Putamen (tissue), 1 donor: Measurements from ENCODE around the gene MXD3.
"Not testable (repeated sequence)": the region's sequence is repeated elsewhere in the genome, so short reads cannot be mapped to it uniquely, and the experiment has no call there.

ENCODE experiments used
- DNase-seq: peaks from one replicate; pipeline ENCODE4 v3.0.0-alpha.2; 2016; ENCODE audit warnings: low spot score

The MXD3 gene

DNA sequence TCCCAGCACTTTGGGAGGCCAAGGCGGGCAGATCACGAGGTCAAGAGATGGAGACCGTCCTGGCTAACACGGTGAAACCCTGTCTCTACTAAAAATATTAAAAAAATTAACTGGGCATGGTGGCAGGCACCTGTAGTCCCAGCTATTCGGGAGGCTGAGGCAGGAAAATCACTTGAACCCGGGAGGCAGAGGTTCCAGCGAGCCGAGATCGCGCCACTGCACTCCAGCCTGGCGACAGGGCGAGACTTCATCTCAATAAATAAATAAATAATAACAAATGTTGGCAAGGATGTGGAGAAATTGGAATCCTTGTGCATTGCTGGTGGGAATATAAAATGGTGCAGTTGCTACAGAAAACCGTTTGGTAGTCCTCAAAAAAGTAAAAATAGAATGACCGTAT is 31.3 kb upstream of the MXD3 start:
- not testable (repeated sequence) for DNase-seq

DNA sequence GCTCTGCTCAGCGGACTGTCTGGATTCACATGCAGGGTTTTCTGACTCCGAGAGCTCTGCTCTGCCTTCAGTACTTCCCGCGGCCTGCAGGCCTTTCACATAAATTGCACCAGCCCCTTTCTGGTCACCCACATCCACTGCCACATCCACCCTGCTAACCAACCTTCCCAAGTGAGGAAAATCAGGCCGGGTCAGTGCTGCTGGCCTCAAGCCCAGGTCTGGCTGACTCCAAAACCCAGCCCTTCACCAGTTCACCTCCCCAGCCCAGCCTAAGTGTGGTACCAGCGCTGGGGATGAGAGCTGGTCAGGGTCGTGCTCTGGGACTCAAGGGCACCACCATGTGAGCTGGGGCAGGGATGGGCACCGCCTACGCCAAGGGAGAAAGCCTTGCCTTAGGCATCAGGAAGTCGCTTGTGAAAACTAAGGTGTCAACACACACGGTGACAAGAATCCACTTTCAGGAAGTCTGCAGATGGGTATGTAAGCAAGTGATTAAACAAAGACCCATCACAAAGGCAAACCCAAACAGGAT is 27.5 kb upstream of the MXD3 start:
- no peak for DNase-seq

DNA sequence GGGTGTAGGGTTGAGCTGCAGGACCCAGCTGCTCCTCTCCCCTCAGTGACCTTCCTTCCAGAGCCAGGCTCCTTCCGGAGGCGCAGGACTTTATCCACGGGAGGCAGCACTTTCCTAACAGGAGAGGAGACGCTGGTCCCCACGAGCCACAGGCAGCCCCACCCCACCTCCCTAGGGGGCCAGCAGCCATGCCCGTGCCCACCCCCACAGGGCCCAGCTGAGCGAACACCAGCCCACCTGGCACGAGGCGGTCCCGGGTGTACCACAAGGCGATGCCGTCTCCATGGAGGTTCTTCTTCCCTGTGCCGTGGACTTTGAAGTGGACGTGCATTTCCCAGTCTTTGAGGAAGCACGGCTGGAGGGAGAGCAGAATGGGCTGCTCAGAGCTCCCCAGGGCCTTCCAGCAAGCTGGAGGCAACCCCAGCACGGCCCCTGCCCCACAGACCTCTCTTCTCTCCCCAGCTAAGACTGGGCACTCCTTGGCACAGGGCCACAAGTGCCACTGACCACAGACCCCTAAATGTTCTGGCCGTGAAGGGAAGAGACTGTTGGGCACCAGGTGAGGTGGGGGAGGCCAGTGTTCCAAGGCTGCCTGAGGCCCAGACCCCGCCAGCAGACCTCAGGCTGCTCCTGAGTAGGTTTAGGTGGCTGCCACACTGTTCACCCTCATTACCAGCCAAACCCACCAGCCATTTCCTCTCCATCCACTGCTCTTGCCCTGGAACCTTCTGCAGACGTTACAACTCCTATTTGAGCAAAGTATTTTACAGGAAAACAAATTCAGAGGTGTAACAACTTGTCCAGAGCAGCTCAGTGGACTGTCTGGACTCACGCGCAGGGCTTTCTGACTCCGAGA is 26.8 kb upstream of the MXD3 start:
- no peak for DNase-seq

DNA sequence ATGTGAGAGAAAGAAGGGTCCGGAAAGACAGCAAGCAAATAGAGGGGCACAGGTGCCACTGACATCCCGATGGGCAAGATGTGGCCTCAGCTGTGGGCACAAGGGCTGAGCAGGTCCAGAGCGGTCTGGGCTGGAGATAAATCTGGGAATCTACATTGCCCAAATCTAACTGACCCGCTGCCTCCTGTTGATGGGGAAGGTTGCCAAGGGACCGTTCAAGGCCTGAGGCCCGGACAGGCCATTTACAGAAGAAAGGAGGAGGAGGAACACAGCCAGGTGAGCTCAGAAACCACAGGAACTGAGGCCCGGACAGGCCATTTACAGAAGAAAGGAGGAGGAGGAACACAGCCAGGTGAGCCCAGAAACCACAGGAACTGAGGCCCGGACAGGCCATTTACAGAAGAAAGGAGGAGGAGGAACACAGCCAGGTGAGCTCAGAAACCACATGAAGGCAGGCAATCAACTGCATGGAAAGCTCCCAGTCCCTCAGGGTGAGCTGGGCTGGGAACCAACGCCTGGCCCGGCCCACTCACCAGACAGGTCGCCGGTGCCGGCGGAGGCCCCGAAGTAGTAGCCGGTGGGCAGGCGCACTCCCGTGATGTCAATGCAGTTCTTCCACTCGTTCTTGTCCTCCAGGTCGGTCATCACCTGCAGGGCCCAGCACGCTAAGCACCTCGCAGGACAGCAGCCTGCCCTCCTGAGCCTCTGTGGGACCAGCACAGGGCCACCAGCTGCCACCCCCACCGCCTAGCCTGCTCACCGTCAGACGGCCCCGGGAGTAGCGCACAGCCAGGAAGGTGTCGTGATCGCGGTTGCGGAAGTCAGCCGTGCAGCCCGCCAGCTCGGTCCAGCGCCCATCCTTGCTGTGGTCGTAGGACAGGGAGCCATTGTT is 25.2 kb upstream of the MXD3 start:
- DNase-seq: no peak

DNA sequence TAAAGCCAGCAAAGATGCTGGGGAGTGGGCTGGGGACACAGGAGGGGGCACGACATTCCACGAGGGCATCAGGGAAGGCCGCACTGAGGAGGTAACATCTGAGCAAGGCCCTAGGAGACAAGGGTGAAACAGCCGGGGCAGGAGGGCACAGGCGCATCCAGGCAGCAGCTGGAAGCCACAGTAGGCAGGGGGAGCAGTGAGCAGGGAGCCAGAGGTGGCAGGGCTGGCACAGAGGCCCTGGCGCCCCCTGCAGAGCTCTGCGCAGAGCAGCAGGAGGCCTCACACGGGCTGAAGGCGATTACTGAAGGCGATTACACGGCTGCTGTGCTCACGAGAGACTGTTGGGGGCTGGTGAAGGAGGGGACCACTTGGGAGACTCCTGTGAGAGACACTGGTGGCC is 24.4 kb upstream of the MXD3 start:
- DNase-seq: no peak

DNA sequence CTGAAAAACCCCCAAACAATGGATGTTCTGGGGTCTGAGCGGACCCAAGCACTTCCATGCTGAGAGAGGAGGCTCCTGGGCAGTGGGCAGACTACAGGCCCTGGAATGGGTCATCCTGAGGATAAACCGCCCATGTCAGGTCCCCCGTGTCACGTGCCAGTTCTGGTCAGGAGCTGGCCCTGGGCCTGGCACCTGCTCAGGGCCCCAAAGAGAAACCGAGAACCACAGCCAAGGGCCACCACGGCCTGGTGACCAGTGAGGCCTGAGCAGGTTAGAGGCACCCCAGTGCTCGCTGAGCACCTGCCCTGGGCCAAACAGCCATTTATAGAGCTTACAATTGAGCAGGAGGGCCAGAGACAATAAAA is 24.0 kb upstream of the MXD3 start:
- no peak for DNase-seq

DNA sequence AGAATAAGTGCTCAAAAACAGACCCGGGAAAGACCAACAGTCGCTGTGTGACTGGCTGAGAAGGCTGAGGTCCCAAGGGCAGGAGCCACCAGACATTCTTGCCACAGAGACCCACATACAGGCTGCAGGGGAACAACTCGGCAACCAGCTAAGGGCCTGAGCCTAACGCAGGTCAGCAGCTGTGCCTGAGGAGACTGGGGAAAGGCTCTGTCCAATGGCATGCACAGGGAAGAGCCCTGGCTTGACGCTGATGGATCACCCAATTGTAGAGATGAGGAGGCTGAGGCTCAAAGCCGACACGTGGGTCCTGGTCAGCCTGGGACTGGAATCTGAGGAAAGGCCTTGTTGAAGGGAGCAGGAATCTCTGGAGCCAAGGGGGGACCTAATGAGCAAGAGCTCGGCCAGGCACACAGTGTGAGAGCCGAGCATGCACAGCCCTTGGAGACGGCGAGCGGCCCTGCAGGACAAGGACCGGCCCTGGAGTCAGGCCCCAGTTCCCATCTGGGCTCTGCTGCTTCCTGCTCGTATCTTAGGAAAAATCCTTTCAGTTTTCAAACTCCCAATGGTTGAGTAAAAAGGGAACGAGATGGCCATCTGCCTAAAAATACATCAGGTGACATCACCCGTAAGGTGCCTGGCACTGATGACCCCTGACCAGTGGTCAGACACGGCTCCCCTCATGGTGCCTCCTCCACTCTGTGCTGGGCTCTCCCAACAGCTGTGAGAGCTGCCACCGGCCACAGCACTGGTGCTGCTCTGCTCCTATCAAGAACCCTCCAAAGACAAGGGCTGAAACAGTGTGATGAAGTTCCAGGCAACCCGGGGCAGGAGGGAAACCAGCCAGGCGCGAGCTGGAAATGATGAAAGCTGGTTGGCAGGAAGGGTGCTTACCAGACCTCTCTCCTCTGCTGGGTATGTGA is 23.3 kb upstream of the MXD3 start:
- no peak for DNase-seq

DNA sequence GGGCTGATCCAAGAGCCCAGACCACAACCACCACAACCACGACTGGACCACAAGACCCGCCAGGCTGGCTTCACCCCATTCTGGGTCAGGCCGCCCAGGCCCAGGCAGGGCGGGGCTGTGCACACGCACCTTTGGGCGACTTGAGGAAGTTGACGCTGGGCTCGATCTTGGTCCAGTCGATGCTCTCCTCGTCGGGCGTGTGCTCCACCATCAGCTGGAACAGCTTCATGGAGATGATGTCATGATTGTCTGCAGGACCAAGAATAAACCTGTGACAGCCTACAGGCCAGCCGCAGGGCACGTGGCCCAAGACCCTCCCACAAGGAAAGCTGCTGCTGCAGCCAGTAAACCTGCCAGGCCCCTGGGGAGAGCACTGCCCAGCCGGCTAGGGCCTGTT is 22.5 kb upstream of the MXD3 start:
- DNase-seq: no peak

DNA sequence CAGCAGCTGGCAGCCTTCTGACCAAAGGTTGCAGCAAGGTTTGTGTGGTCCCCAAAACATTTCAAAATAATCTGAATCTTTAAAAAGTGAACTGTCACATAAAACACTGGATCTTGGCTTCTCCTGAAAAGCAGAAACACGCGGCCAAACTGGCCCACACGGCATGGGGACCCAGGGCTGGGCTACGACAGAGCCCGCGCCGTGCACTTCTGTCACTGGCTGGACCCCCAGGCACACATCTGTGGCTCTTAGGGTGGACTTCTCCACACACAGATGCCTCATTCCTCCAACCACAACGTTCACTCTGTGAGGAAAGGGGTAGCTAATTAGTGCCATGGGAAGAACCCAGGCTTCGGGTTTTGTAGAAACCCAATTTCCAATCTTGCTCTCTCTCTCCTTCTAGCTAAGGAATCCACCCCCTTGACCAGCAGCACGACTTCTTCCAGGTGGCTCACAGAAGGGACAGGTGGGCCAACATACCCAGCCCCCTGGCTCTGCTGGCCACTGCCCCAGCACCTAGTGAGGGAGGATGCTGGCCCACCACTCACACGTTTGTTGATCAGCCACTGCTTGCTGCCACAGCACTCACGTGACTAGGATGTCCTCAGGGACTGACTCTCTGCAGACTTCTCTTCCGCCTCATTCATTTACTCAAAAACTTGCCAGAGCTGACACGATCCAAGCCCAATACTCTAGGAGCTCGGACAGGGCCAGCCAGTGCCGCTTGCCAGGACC is 21.9 kb upstream of the MXD3 start:
- no peak for DNase-seq

DNA sequence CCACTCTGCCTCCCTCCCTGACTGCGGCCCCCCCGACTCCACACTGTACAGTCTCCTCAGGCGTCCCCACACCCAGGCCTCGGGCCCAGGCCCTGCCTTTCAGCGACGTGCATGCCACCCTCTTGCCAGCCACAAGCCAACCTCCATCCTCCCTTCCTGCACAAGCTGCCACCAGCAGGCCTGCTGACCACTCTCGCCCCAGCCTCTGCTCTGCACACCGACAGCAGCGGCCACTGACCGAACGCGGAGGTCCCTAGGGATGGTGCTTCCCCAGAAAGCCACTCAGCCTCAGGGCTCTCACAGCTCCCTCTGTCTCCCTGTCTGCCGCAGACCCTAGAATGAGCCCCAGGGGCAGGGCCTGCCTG is 21.2 kb upstream of the MXD3 start:
- no peak for DNase-seq

DNA sequence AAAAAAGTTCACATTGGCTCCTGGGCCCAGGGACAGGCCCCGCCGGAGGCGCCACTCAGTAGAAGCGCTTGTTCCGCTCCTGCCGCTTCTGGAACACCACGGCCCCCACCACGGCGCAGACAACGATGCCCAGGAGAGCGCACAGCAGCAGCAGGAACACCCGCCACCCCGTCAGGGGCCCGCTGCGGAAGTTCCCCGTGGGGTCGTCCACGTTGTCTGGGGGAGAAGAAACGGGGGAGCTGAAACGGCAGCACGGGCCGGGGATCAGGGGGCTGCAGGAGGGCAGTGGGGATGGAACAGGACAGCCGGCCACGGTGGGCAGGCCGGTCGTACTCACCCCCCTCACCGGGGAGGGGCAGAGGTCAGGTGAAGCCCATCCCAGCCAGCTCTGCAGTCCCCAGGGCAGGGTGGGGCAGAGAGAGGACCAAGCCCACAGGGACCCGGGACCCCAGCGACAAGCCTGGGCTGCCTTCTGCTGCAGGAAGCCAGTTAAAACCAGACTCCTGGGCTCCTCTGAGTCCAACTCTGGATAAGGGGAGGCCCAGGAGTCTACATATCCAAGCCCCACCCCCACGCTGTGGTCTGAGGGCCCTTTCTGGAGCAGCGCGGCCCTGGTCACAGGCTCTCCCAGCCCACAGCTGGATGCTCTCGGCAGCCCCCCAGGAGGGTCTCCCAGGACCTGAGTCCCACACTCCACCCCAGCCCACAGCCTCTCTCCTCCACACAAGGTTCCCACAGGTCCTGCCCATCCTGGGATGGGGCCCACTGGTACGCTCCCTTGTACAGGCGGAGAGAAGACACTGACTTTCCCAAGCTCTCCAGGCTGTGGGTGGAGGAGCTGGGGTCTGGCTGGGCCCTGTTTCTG is 20.6 kb upstream of the MXD3 start:
- no peak for DNase-seq

DNA sequence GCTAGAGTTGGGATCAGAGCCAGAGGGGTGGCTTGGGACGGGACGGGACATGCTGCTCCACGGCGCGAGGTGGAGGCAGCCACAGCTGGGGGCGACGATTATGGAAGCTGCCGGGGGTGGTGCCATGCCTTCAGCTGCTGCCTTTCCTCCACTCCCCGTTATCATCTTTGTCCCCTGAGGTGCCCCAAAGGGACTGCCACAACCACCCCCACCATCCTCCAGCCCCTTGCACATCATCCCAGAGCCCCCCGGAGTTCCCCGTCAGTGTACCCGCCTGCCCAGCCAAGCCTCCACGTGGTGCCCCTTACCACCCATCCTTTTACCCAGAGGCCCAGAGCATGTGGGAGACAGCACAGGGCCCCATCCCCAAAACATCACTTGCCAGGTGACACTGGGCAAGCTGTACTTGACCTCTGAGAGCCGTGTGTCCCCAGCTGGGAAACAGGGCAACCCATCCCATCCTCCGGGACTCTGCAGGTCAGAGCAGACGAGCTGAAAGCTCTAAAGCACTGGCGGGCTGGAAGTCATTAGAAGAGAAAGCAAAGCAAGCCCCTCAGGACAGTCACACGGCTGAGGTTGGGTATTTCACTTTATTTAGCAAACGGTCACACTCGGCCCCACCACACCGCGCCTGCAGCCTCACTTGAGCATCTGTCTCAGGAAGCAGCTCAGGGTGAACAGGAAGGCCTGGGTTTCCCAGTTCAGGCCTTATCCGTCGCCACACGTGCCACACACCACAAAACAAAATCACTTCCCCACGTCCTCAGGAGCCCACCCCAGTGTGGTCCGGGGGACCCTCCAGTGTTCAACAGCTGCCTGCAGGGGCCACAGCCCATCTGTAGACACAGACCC is 19.5 kb upstream of the MXD3 start:
- DNase-seq: no peak

DNA sequence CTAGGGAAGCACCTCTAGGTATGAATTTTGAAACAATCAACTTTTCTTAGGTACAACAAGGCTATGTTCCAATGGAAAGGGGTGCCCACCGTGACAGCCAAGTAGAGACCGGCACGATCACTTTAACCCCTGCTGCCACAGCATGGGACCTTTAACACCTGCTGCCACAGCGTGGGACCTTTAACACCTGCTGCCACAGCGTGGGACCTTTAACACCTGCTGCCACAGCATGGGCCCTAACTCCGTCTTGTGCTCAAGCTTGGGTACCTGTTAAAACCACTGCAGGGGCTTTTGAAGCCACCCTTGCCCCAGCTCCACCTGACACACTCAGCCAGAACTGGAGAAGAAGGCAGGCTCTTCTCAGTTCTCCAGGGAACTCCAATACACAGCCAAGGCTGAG is 18.2 kb upstream of the MXD3 start:
- DNase-seq: no peak

DNA sequence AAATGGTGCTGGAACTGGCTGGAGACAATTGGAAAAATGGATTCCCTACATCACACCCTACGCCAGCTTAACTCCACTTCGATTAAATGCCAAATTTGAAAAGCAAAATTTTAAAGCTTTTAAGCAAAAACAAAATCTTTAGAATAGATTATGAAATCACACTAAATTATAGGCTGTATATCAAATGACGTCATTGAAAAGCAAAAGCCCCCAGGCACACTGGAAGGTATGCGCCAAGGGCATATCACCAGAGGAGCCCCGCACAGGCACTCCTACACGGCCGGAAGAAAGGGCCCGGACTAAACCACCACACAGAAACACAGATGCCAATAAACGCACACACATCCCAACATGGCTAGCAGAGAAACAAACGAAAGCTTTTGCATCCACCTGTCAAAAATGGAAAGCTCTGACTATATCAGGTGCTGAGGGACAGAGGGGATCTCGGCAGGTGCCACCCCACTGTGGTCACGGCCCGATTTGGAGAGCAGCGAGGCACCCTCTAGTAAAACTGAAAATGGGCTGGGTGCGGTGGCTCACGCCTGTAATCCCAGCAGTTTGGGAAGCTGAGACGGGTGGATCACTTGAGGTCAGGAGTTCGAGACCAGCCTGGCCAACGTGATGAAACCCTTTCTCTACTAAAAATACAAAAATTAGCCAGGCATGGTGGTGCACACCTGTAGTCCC is 17.0 kb upstream of the MXD3 start:
- DNase-seq: no peak

DNA sequence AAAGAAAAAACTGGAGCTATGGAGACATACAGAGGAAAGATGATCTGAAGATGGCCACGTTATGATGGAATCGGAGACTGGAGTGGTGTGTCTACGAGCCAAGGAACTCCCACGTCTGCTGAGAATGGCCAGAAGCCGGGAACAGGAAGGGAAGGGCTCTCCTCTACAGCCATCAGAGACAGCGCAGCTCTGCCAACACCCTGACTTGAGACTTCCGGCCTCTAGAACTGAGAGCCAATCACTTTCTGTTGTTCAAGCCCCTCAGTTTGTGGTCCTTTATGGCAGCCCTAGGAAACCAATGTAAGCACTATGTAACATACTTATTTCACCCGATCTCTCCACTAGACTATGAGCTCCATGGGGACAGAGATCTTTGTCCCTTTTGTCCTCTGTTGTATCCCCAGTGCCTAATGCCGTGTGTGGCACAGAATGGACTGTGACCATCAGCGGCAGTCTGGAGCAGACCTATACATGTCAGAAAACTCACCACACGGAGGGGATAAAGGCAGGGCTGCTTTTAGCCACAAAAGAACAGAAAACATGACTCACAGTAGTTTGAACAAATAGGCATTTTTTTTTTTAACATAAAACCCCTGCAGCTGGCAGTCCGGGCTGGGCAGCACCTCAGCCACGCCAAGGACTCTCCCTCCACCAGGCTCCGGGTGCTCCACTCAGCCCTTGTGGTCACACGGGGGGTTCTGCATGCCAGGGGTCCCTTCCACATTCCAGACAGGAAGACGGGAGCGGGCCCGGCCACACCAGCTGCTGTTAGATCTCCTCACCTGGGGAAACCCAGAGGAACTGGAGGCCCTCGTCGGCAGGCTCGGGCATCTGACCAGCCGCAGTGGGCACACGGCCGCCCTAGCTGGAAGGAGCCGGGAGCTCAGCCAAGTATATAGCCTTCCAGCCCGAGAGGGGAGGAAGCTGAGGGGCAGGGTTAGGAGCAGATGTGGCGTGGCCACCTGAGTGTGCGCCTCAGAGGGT is 16.1 kb upstream of the MXD3 start:
- DNase-seq: no peak

DNA sequence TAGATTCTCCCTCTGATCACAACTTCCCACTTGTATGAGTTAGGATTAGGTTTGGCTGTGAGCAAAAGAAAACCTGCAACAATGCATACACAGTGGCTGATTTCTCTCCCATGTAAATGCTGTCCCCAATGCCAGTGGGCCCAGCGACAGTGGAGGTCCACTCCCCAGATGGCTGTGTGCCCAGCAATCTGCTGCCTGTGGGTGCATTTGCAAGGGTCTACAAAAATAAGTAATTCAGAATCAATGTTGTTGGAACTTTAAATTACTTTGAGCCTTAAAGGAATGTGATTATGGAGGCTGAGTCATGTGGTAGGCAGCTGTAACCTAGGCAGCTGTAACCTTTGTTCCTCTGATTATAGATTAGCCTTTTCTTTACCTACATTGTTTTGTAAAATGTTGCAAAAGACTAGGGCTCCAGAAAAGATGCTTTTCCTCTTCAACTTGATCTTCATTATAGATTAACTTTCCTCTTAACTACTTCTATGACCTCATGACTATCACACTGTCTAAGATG is 14.2 kb upstream of the MXD3 start:
- no peak for DNase-seq

DNA sequence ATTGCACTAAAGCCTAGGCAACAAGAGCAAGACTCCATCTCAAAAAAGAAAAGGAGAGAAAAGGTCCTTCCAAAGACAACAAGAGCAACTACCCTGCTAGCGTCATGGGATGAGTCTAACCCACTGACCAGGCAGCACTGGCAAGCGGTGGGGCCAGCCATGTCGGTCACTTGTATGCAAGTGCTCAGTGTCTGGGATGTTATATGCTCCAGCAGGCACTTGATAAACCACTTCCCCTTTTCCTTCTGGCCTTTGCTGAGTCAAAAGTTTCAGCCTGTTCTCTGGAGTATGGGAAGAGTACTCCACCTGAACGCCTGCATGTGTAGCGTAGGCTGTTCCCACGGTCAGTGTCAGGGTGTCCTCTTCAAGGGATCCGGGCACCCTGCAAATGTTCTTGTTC is 9.2 kb upstream of the MXD3 start:
- no peak for DNase-seq
